Activated T-cell treated with anti-CD3 and anti-CD28 coated beads, Interleukin-2, amount 50 U/mL, for 48 hours (primary cell): ENCODE results near the gene GPR18.
"Not testable (repeated sequence)": the region's sequence is repeated elsewhere in the genome, so short reads cannot be mapped to it uniquely, and the experiment has no call there.

ENCODE experiments used
- DNase-seq, 2 experiments: peaks; one replicate each; pipeline ENCODE4 v3.0.0-alpha.2; 2020

GPR18 gene

GRCh38 chr13:99265821-99266426, 7.7 kb upstream of the GPR18 start:
- no peak for DNase-seq

GRCh38 chr13:99265162-99265800, 7.1 kb upstream of the GPR18 start:
- DNase-seq, result peak; percentile 67

DNA sequence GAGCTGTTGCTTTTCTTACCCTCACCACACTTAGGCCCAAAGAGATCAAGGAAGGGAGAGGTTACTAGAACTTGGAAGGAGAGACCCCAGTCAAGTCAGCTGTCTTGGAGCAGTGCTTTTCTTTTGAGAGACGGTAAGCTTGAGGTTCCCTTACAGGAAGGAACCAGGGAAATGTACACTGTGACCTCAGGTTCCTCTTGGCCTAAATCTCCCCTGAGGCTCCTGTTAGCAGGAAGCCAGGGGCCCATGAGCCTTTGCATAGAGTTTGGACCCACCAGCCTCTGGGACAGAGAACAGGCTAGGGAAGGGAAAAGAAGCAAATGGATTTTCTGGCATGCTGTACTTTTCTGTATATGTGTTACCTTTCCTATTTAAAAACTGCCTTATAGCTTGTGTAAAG, 5.9 kb upstream of the GPR18 start:
- no peak for DNase-seq

- no peak for DNase-seq
Observed at GRCh38 chr13:99263126-99263785, 5.1 kb upstream of the GPR18 start.

DNA sequence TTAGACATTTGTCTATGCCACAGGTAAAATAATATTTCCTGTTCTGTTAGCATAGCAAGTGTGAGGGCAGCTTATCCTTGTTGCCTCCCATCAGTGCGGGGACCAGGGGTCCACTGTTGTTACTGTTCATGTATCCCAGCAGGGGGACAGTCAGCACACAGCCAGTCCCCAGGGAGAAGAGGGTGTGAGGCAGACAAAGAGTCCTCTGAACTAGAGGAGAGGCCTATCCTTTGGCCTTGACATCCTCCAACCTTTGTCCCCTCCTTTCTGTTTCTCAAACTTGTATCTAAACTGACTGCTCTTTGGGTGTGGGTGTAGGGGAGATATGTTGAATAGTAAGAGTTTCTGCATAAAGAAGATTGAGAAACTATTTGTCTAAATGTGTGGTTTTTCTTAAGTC, 2.9 kb upstream of the GPR18 start:
- DNase-seq, result no peak

DNA sequence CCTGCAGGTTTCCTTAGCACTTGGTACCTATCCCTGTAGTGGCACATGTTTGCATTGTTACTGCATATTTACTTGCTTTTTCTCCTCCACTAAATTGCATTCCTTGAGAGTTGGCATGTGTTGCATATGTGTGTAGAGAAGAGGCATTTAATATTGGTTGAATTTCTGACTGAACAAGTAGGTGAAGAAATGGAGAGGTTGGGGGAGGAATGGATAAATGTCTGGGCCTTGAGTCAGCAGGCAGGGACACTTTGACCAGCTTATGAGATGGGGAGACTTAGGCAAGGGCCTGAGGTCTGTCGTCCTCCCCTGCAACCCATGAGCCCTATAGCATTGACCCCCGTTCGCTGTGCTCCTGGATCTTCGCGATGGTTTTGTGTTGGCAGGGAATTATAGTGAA, 2.0 kb upstream of the GPR18 start:
- no peak for DNase-seq

GRCh38 chr13:99258946-99259345, 767 bp upstream of the GPR18 start:
- no peak for DNase-seq

DNA sequence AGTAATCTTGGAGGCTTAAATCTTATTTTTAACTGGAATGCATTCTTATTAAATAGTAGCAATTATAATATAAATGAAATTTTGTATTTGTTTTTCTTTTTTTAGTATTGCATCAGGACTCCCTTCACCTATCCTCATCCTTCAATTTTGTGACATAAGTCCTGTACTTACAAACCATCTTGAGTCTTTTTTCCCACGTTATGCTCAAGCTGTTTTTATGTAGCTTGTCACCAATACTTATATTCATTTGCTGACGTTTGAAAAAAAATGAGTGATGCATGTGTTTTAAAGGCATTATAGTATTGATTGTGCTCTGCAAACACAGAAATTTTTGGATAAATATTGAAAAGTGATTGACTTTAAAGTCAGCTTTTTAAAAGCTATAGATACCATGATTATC, 888 bp downstream of the GPR18 start:
- no peak for DNase-seq

DNA sequence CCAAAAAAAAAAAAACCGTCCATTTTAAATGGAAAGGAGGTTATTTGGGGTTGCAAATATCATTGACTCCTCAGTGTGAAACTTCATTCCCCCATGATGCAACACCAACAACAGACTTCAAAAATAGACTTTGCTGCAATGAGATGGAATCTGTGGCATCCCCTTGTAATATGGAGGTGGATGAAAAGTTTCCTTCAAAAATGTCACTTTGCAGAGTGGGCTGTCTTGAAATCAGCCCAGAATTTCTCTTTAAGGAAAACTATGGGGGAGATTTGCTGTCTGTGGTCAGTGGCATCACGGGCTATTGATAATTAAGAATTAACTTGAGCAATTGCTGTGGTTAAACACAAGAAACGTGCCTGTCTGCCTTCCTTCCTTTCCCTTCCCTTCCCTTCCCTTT, 1.5 kb downstream of the GPR18 start:
- DNase-seq, result no peak

- DNase-seq, result no peak
Observed at GRCh38 chr13:99256283-99256682, 1.9 kb downstream of the GPR18 start.

- no peak for DNase-seq
Observed at GRCh38 chr13:99255271-99255670, 2.9 kb downstream of the GPR18 start.

GRCh38 chr13:99254830-99255229, 3.3 kb downstream of the GPR18 start:
- no peak for DNase-seq

DNA sequence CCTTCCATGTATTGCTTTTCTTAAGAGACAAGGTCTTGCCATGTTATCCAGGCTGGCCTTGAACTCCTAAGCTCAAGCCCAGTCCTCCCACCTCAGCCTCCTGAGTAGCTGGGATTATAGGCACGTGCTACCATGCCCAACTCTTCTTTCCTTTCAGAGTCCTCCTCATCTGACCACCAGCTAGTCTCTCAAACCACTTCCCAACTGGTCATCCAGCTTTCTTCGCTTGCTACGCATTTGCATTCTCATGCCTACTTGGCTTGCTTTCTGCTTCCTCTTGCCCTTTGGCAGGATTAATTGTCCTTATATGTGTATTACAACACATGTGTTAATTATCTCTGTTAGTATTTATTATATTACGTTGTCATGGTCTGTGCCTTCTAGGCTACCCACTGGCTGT, 6.3 kb downstream of the GPR18 start:
- DNase-seq, result no peak

DNA sequence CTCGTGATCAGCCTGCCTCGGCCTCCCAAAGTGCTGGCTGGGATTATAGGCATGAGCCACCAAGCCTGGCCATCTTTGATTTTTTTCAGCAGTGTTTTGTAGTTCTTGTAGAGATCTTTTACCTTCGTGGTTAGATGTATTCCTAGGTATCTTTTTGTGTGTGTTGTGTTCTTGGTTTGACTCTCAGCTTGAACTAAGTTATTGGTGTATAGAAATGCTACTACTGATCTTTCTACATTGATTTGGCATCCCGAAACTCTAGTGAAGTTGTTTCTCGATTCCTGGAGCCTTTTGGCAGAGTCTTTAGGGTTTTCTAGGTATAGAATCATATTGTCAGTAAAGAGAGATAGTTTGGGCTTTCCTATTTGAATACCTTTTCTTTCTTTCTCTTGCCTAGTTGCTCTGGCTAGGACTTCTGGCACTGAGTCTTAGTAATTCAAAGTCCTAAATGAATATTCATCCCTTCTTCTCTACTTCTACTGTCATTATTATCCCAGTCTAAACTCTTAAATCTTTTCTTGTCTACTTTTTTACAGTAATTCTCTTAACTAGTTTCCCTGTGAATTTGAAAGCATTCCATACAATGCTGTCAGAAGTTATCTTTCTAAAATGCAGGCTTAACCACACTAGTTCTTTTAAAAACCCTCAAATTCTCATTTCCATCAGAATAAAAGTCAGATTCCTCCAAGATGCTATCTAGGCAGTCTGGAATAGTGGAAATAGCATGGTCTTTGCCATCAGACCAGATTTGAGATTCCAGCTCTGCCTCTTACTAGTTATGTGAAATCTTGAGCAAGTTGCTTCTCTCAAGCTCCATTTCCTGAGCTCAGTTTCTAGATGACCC, 7.0 kb downstream of the GPR18 start:
- DNase-seq, result no peak

DNA sequence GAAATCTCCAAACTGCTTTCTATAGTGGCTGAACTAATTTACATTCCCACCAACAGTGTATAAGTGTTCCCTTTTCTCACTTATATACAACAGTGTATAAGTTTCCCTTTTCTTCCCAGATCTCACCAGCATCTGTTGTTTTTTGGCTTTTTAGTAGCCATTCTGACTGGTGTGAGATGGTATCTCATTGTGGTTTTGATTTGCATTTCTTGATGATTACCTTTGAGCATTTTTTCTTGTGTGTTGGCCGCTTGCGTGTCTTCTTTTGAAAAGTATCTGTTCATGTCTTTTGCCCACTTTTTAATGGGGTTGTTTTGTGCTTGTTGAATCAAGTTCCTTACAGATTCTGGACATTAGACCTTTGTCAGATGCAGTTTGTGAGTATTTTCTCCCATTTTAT, 8.6 kb downstream of the GPR18 start:
- not testable (repeated sequence) for DNase-seq

GRCh38 chr13:99249178-99249577, 9.0 kb downstream of the GPR18 start:
- DNase-seq, result not testable (repeated sequence)

DNA sequence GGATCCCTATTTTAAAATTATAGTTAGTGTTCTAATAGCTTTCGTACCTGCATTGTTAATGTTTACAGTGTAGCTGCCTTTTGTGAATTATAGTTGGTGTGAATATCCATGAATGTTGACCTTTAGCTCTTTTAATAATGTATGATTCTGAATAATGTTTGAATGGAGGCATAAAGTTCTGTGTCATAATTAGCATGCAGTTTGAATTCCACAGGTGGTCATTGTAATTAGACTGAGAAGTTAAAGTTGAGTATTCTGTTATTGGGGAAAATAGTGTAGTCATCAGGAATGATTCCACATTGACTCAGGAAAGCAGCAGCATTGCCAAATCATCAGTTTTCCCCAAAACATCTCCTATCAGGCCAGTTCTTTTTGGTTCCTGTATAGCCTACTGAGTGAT, 12.1 kb downstream of the GPR18 start:
- no peak for DNase-seq

GRCh38 chr13:99237981-99238662, 20.1 kb downstream of the GPR18 start:
- peak in 1 of 2 experiments; percentile 54 for DNase-seq

DNA sequence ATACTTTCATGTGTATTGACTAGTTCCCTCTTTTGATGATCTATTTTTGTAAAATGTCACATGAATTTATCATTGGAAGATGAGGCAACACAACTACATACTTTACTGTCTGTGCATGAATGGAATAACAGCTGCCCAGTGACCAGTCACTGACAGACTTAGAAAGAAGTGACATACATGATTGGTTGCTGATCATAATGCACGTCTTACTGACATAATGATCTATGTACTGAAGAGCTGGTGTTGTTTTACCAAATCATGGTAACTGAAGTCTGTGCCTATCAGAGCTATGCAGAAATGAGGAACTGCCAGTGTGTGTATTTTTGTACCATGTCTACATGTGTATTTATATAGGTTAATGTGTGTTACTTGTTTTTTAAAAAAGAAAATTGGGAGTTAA, 26.5 kb downstream of the GPR18 start:
- DNase-seq, result no peak

DNA sequence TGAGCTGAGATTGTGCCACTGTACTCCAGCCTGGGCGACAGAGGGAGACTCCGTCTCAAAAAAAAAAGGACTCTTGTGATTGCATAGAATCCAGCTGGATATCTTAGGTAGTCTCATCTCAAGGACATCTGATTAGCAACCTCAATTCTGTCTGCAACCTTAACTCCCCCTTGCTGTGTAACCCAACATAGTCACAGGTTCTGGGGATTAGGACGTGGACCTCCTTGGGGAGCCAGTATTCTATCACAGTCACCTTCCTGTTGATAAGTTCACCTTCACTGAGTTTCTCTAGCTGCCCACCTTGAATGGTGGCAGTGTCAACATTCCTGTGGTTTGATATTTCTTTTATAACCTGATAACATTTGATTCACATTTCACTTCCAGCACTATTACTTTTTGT, 27.2 kb downstream of the GPR18 start:
- no peak for DNase-seq

- DNase-seq, result not testable (repeated sequence)
Observed at GRCh38 chr13:99230588-99230987, 27.6 kb downstream of the GPR18 start.

DNA sequence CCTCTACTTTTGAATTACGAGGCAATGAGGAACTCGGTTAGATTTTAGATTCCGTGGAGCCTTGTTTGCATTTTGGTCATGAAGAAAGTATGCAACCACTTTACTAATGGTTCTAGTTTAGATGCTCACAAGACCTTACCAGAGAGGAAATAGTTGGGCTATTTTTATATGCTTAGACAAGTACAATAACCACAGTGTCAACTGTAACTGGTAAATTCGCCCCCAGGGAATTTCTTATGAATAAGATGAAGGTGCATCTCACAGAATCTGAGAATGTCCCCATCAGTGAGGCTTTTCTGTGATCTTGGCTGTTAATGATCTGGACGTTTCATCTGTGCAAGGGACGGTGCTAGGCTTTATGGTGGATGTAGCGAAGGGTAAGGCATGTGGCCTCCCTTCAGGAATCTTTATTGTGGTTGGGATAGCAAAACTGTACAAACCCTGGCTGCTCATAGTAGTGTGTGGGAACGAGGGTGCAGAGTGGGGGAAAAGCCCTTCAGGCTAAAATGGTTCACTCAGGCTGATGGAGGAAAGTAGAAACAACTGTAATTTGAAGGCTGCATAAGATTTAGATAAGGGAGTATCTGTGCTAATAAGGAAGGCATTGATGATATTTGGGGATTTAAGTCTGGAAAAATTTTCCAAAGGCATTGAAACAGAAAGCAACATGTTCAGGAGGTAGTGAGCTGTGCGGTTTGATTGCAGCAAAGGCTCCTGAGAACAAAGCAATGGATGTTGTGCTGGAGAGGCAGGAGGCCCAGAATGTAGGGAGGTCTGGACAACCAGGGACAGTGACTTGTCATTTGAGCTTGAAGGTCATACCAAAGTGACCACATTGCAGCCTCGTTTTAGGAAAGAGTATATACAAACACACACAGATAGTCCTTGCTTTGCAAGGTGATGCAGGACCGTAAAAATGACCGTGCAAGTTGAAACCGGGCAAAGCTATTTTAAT, 29.2 kb downstream of the GPR18 start:
- DNase-seq, result peak in 1 of 2 experiments; percentile 45
